Fibroblast of lung (primary cell): ENCODE data around the gene MGST2. TPM values are rescaled to one million over a fixed set of nuclear protein-coding genes. Genes with fewer than 3 reads are reported as not detected.
A peak's percentile ranks its signal among the peaks of the same experiment; 100 is the strongest.

Source experiments
- DNase-seq, 2 donors: peaks; one replicate each; pipeline versions ENCODE4 v3.0.0 to v3.0.0-alpha.2; 2010; ENCODE audit warnings: low read depth in 2 of 2
- H2AFZ ChIP-seq: 2 replicates; pipeline ENCODE4 v1.5.1; 2012; ENCODE audit warnings: low read length, control low read depth, inconsistent platforms
- H3K27ac ChIP-seq: 2 replicates; pipeline ENCODE4 v1.5.1; 2011; ENCODE audit warnings: low read length, control low read depth; ENCODE audit not compliant: insufficient read depth
- H3K27me3 ChIP-seq: 2 replicates; pipeline ENCODE4 v1.5.1; 2011; ENCODE audit warnings: mild to moderate bottlenecking, low read length; ENCODE audit not compliant: control insufficient read depth, insufficient read depth
- H3K36me3 ChIP-seq: 2 replicates; pipeline ENCODE4 v1.5.1; 2011; ENCODE audit warnings: low read length; ENCODE audit not compliant: control insufficient read depth, insufficient read depth
- H3K4me1 ChIP-seq: 2 replicates; pipeline ENCODE4 v1.5.1; 2011; ENCODE audit warnings: low read length; ENCODE audit not compliant: control insufficient read depth, insufficient read depth; ENCODE audit errors: extremely low read depth
- H3K4me2 ChIP-seq: 2 replicates; pipeline ENCODE4 v1.5.1; 2011; ENCODE audit warnings: low read length, control low read depth; ENCODE audit not compliant: insufficient read depth; ENCODE audit errors: extremely low read depth
- H3K4me3 ChIP-seq, 4 experiments: fragments of 200-600 bp in 1 of 4; sonication (generic) in 1 of 4; replicated peaks in 1 of 4; 2 replicates each; pipeline ENCODE4 v1.5.1; 2011 to 2016; ENCODE audit warnings: low read length in 4 of 4, low read depth in 3 of 4, mild to moderate bottlenecking in 3 of 4, control low read depth in 2 of 4, inconsistent platforms in 1 of 4, mixed read lengths in 1 of 4; ENCODE audit not compliant: insufficient read depth in 1 of 4; ENCODE audit errors: control extremely low read depth in 1 of 4
- H3K79me2 ChIP-seq: 2 replicates; pipeline ENCODE4 v1.5.1; 2012; ENCODE audit warnings: mild to moderate bottlenecking, low read length, inconsistent platforms; ENCODE audit not compliant: control insufficient read depth, insufficient read depth
- H3K9ac ChIP-seq: 2 replicates; pipeline ENCODE4 v1.5.1; 2011; ENCODE audit warnings: mild to moderate bottlenecking, low read length, control low read depth; ENCODE audit not compliant: insufficient read depth
- H3K9me3 ChIP-seq: 2 replicates; pipeline ENCODE4 v1.5.1; 2012; ENCODE audit warnings: low read depth, low read length; ENCODE audit not compliant: control insufficient read depth, insufficient read depth
- H4K20me1 ChIP-seq: 2 replicates; pipeline ENCODE4 v1.5.1; 2011; ENCODE audit warnings: low read length; ENCODE audit not compliant: control insufficient read depth, insufficient read depth; ENCODE audit errors: extremely low read depth
- CTCF ChIP-seq, 2 donors: IDR thresholded peaks in 1 of 2; conservative IDR thresholded peaks in 1 of 2; 1 replicate in 1 of 2; 2 replicates in 1 of 2; pipeline ENCODE4 v1.5.1; 2011 to 2012; ENCODE audit warnings: low read length in 2 of 2, control low read depth in 1 of 2, inconsistent platforms in 1 of 2, low read depth in 1 of 2, mild to moderate bottlenecking in 1 of 2
- EZH2 ChIP-seq: IDR thresholded peaks from 2 replicates; pipeline ENCODE4 v1.5.1; 2012; ENCODE audit warnings: low read length, control low read depth, mild to moderate bottlenecking; ENCODE audit errors: missing control alignments
- polyA plus RNA-seq, 2 donors: library from polyadenylated mRNA; depleted of rRNA in 1 of 2; stranded (reverse) in 1 of 2; unstranded in 1 of 2; fragments of >200 nt; gene quantifications; 2 replicates each; pipeline ENCODE4 v1.2.1, GENCODE V29; 2011 to 2012; ENCODE audit warnings: missing spikeins in 1 of 2
- total RNA-seq: library from RNA; depleted of rRNA; stranded (reverse); fragments of >200 nt; gene quantifications from 2 replicates; pipeline ENCODE4 v1.2.1, GENCODE V29; 2014

Gene MGST2
- total and polyA plus RNA-seq, 2 donors (not counting 1 experiment from before 2014, with no cell fraction given): 5.3 to 20.1 TPM

- TF ChIP-seq CTCF (conservative IDR thresholded peaks at IDR 0.05 in 1 of 2, IDR thresholded peaks at IDR 0.05 in 1 of 2; ENCODE audit: low read depth in 1 of 2, low read length in 2 of 2) (peak; percentile 42 to 50), EZH2 (no peak)
- peak; percentile 49 to 56 for DNase-seq
- H4K20me1 ChIP-seq: no peaks in the 10 kb centered on the region
- no peaks in the 10 kb centered on the region for H3K9me3 ChIP-seq
- H3K9ac ChIP-seq: no peak overlapping the region
- H3K36me3 ChIP-seq: no peaks in the 10 kb centered on the region
- H3K27ac ChIP-seq: no peak overlapping the region
- no peak overlapping the region for H3K4me3 ChIP-seq
- no peaks in the 10 kb centered on the region for H3K27me3 ChIP-seq
- H3K4me1 ChIP-seq: peaks cover 8% of the 10 kb centered on the region
- no peaks in the 10 kb centered on the region for H3K79me2 ChIP-seq
- H2AFZ ChIP-seq: no peak overlapping the region
- no peak overlapping the region for H3K4me2 ChIP-seq
These were observed 10.5 kb upstream of the MGST2 start for GRCh38 chr4:139655116-139655515.

- Histone ChIP-seq H2AFZ (no peak overlapping the region), H3K9ac (no peak overlapping the region), H3K9me3 (no peaks in the 10 kb centered on the region), H3K36me3 (no peaks in the 10 kb centered on the region), H3K4me2 (peak overlapping the region; percentile 59), H3K27ac (no peak overlapping the region), H3K27me3 (no peaks in the 10 kb centered on the region), H3K4me1 (peaks cover 8% of the 10 kb centered on the region), H3K79me2 (no peaks in the 10 kb centered on the region), H3K4me3 (no peak overlapping the region), H4K20me1 (no peaks in the 10 kb centered on the region)
- TF ChIP-seq CTCF (conservative IDR thresholded peaks at IDR 0.05 in 1 of 2, IDR thresholded peaks at IDR 0.05 in 1 of 2; ENCODE audit: low read depth in 1 of 2, low read length in 2 of 2) (peak; percentile 88 to 94), EZH2 (no peak)
- peak; percentile 70 to 73 for DNase-seq
These were observed 8.8 kb upstream of the MGST2 start for GRCh38 chr4:139656614-139657486.

- TF ChIP-seq EZH2 (no peak), CTCF (conservative IDR thresholded peaks at IDR 0.05 in 1 of 2, IDR thresholded peaks at IDR 0.05 in 1 of 2; ENCODE audit: low read depth in 1 of 2, low read length in 2 of 2) (no peak)
- Histone ChIP-seq H3K4me1 (peaks cover 8% of the 10 kb centered on the region), H3K27ac (no peak overlapping the region), H3K79me2 (no peaks in the 10 kb centered on the region), H3K4me2 (no peak overlapping the region), H3K4me3 (no peak overlapping the region), H4K20me1 (no peaks in the 10 kb centered on the region), H3K27me3 (no peaks in the 10 kb centered on the region), H2AFZ (no peak overlapping the region), H3K9me3 (no peaks in the 10 kb centered on the region), H3K9ac (no peak overlapping the region), H3K36me3 (no peaks in the 10 kb centered on the region)
- no peak for DNase-seq
These were observed 7.4 kb upstream of the MGST2 start for GRCh38 chr4:139658185-139658584.
